ENCODE data around the gene TTN. TPM values are rescaled to one million over a fixed set of nuclear protein-coding genes. Genes with fewer than 3 reads are reported as not detected.
A peak's percentile ranks its signal among the peaks of the same experiment; 100 is the strongest.

The TTN gene
- total and polyA plus RNA-seq, 10 of the 15 experiments (the other 5 are each of a cell fraction or from before 2014, with no cell fraction given) = 0.15 to 9.0 (median 1.8) TPM

DNA sequence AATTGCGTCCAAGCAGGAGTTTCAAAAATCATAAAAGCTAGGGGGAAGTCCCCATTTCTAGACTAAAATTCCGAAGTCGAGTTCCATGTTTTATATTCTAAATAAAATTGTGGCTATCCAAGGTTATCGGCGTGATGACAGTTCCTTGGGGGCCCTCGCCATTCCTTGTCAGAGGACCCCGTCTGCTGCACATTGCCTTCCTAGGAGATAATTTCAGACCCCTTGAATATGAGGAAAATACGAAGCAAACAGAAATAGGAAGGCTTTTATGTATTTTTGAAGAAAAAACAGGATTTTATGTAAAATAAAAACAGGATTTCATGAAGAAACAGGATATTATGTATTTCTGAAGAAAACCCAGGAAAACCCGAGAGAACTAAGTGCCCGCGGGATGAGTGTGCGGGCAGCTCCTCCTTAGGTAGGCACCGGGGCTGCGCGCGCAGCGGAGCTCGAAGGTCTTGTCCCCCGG is 327.4 kb downstream of the TTN start:
- Histone ChIP-seq H3K79me2 (ENCODE audit: control insufficient read depth, insufficient read depth, low read length) (peaks cover 43% of the 10 kb centered on the region), H3K4me2 (ENCODE audit: control insufficient read depth, insufficient read depth) (peak overlapping the region; percentile 45; the same call in 1 of the 2 replicates), H3K4me3 (peak overlapping the region; percentile 93), H4K20me1 (ENCODE audit: control insufficient read depth, insufficient read depth) (no peaks in the 10 kb centered on the region), H3K36me3 (ENCODE audit: control insufficient read depth in 2 of 2, insufficient read depth in 2 of 2, low read length in 1 of 2) (no peaks in the 10 kb centered on the region), H2AFZ (ENCODE audit: control insufficient read depth, low read depth, low read length) (peak overlapping the region; percentile 79), H3K27me3 (replicated peaks in 1 of 2; ENCODE audit: control insufficient read depth in 2 of 2, insufficient read depth in 2 of 2, low read length in 1 of 2) (no peaks in the 10 kb centered on the region), H3K4me1 (ENCODE audit: control insufficient read depth, insufficient read depth, low read length) (peaks cover 7% of the 10 kb centered on the region; the same call in 1 of the 2 replicates), H3K27ac (ENCODE audit: control insufficient read depth, insufficient read depth) (peak overlapping the region; percentile 43), H3K9ac (ENCODE audit: control insufficient read depth, insufficient read depth, low read length) (peak overlapping the region; percentile 66; the same call in 1 of the 2 replicates), H3K9me3 (replicated peaks; ENCODE audit: control insufficient read depth, insufficient read depth, low read length) (no peaks in the 10 kb centered on the region)
- in situ Hi-C loops (cut with MboI) (no loop called here), intact Hi-C loops (cut with micrococcal nuclease; ENCODE audit: unreplicated experiment) (loop anchor here (1.0 to 10.0 kb wide), 4 partner anchors 43 to 435 kb away; no protein-coding TSS in a partner anchor)
- TF ChIP-seq PML (IDR thresholded peaks at IDR 0.05; ENCODE audit: low read length) = no peak
- TF ChIP-seq, protein P1, sequence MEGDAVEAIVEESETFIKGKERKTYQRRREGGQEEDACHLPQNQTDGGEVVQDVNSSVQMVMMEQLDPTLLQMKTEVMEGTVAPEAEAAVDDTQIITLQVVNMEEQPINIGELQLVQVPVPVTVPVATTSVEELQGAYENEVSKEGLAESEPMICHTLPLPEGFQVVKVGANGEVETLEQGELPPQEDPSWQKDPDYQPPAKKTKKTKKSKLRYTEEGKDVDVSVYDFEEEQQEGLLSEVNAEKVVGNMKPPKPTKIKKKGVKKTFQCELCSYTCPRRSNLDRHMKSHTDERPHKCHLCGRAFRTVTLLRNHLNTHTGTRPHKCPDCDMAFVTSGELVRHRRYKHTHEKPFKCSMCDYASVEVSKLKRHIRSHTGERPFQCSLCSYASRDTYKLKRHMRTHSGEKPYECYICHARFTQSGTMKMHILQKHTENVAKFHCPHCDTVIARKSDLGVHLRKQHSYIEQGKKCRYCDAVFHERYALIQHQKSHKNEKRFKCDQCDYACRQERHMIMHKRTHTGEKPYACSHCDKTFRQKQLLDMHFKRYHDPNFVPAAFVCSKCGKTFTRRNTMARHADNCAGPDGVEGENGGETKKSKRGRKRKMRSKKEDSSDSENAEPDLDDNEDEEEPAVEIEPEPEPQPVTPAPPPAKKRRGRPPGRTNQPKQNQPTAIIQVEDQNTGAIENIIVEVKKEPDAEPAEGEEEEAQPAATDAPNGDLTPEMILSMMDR (IDR thresholded peaks at IDR 0.05 in 2 of 3, conservative IDR thresholded peaks at IDR 0.05 in 1 of 3; ENCODE audit: control insufficient read depth in 2 of 3, extremely low read depth in 1 of 3, insufficient read depth in 1 of 3, low read depth in 3 of 3, low read length in 3 of 3) = no peak
- TF ChIP-seq HDAC6 (IDR thresholded peaks at IDR 0.05; ENCODE audit: unreplicated experiment) = peak; percentile 6
- peak; percentile 26 for TF ChIP-seq MEF2B (IDR thresholded peaks at IDR 0.05; ENCODE audit: partially characterized antibody, poor library complexity, severe bottlenecking)
- TF ChIP-seq IKZF2 (IDR thresholded peaks at IDR 0.05) = peak; percentile 23 to 42; a peak in 1 of 4 replicates
- TF ChIP-seq, protein P2, sequence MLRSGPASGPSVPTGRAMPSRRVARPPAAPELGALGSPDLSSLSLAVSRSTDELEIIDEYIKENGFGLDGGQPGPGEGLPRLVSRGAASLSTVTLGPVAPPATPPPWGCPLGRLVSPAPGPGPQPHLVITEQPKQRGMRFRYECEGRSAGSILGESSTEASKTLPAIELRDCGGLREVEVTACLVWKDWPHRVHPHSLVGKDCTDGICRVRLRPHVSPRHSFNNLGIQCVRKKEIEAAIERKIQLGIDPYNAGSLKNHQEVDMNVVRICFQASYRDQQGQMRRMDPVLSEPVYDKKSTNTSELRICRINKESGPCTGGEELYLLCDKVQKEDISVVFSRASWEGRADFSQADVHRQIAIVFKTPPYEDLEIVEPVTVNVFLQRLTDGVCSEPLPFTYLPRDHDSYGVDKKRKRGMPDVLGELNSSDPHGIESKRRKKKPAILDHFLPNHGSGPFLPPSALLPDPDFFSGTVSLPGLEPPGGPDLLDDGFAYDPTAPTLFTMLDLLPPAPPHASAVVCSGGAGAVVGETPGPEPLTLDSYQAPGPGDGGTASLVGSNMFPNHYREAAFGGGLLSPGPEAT (IDR thresholded peaks at IDR 0.05; ENCODE audit: low read depth) = peak; percentile 11; the same call in 1 of the 2 replicates
- FAIRE-seq (no peak), DNase-seq (ENCODE audit: low read depth, low spot score) (no peak), ATAC-seq (no peak)
- SMC1A ChIA-PET (ENCODE audit: uncharacterized antibody, unreplicated experiment) = interaction anchor here (0.6 to 1.0 kb wide), 4 partner anchors 17 to 50 kb away, joined by 3 to 4 read pairs (median 3); no protein-coding TSS in a partner anchor
- 17% methylated on average over 19 of the region's 19 CpGs for WGBS (ENCODE audit: insufficient coverage, insufficient replicate concordance, low lambda C conversion rate, missing lambda C conversion rate)
- no TSS peak for BruUV-seq (replicated peaks)
- POLR2A ChIA-PET = interaction anchor here (0.7 to 0.8 kb wide), 2 partner anchors 18 to 49 kb away, joined by 3 to 7 read pairs; no protein-coding TSS in a partner anchor
- RAD21 ChIA-PET (ENCODE audit: unreplicated experiment) = interaction anchor here (0.7 to 1.6 kb wide), 2 partner anchors 48 to 52 kb away, joined by 3 to 8 read pairs; no protein-coding TSS in a partner anchor
- CTCF ChIA-PET = interaction anchor here (0.5 to 1.8 kb wide), 8 partner anchors 16 to 316 kb away, joined by 3 to 10 read pairs (median 3); no protein-coding TSS in a partner anchor

All from GM12878 (cell line).